HepG2 (cell line): Measurements from ENCODE around the gene TMEM61. TPM values are rescaled to one million over a fixed set of nuclear protein-coding genes. Genes with fewer than 3 reads are reported as not detected.

Source experiments
- ATAC-seq: fragments of 200-7000 bp; cut with Tn5 transposase; 3 replicates; pipeline ENCODE4 v1.9.1; 2020; ENCODE audit warnings: mild to moderate bottlenecking, moderate library complexity
- BruUV-seq: library from RNA; stranded (reverse); fragments of 400-500 nt; replicated peaks from 2 replicates; lab custom pipeline; 2021; lab: Mats Ljungman, UMichigan
- CTCF ChIA-PET: fragments of 300-600 bp; formaldehyde crosslinking; extraction: SDS; loops from one replicate; lab custom pipeline; 2021; ENCODE audit warnings: low total read pairs, inconsistent platforms, low intra/inter-chr PET ratio; lab: Yijun Ruan, JAX
- POLR2A ChIA-PET: fragments of 350-600 bp; sonication (Branson Sonifier 250); formaldehyde crosslinking; loops from one replicate; lab custom pipeline; 2020; ENCODE audit warnings: antibody characterized with exemption, inconsistent platforms; lab: Yijun Ruan, JAX
- DNase-seq: peaks from one replicate; pipeline ENCODE4 v3.0.0-alpha.2; 2015; ENCODE audit warnings: low spot score
- FAIRE-seq: peaks from 3 replicates; lab custom pipeline; 2011; peaks lifted over from hg19 to GRCh38; lab: Jason Lieb, UNC
- H2AFZ ChIP-seq: one replicate; pipeline ENCODE4 v1.6.1; 2011; ENCODE audit warnings: low read length, inconsistent platforms
- H3K27ac ChIP-seq: fragments of 300-600 bp; 3 replicates; pipeline ENCODE4 v1.8.0; 2011; ENCODE audit warnings: mixed run types, mild to moderate bottlenecking, mixed read lengths, low read length, inconsistent platforms; ENCODE audit not compliant: insufficient read depth; ENCODE audit errors: extremely low read length
- H3K27me3 ChIP-seq, 2 experiments: fragments of 200-600 bp in 1 of 2; 2 replicates in 1 of 2; 3 replicates in 1 of 2; pipeline versions ENCODE4 v1.6.0 to v1.8.0; 2011; ENCODE audit warnings: low read length in 2 of 2, mild to moderate bottlenecking in 2 of 2, moderate library complexity in 2 of 2, inconsistent platforms in 1 of 2; ENCODE audit not compliant: insufficient read depth in 2 of 2, control insufficient read depth in 1 of 2
- H3K36me3 ChIP-seq, 2 experiments: fragments of 200-600 bp in 1 of 2; replicated peaks in 1 of 2; 2 replicates in 1 of 2; 3 replicates in 1 of 2; pipeline versions ENCODE4 v1.5.1 to v1.8.0; 2011; ENCODE audit warnings: low read length in 2 of 2, inconsistent platforms in 1 of 2; ENCODE audit not compliant: insufficient read depth in 2 of 2, control insufficient read depth in 1 of 2
- H3K4me1 ChIP-seq: 2 replicates; pipeline ENCODE4 v1.5.1; 2012; ENCODE audit warnings: low read length, inconsistent platforms; ENCODE audit not compliant: insufficient read depth
- H3K4me2 ChIP-seq: 2 replicates; pipeline ENCODE4 v1.6.0; 2011; ENCODE audit warnings: low read depth, low read length, inconsistent platforms
- H3K4me3 ChIP-seq, 3 experiments: fragments of 200-600 bp in 1 of 3; sonication (generic), shearing (Covaris generic) in 1 of 3; replicated peaks in 1 of 3; 2 replicates each; pipeline ENCODE4 v1.5.1; 2011 to 2016; ENCODE audit warnings: low read length in 3 of 3, inconsistent platforms in 2 of 3, low read depth in 2 of 3, mild to moderate bottlenecking in 2 of 3, control low read depth in 1 of 3, mixed read lengths in 1 of 3; ENCODE audit not compliant: insufficient read depth in 1 of 3
- H3K79me2 ChIP-seq: one replicate; pipeline ENCODE4 v1.6.1; 2011; ENCODE audit warnings: low read length, inconsistent platforms; ENCODE audit not compliant: insufficient read depth
- H3K9ac ChIP-seq: 2 replicates; pipeline ENCODE4 v1.6.0; 2011; ENCODE audit warnings: mild to moderate bottlenecking, low read depth, low read length, inconsistent platforms; ENCODE audit not compliant: insufficient read depth
- H3K9me3 ChIP-seq: 2 replicates; pipeline ENCODE4 v1.5.1; 2012; ENCODE audit warnings: mild to moderate bottlenecking, low read length
- H4K20me1 ChIP-seq: 2 replicates; pipeline ENCODE4 v1.6.0; 2011; ENCODE audit warnings: inconsistent platforms, mild to moderate bottlenecking, low read length, moderate library complexity; ENCODE audit not compliant: insufficient read depth
- HBP1 ChIP-seq: IDR thresholded peaks from 2 replicates; pipeline ENCODE4 v1.6.1; 2016; ENCODE audit warnings: low read depth, control low read depth
- ZNF503 ChIP-seq: sonication (generic); formaldehyde crosslinking; IDR thresholded peaks from 2 replicates; pipeline ENCODE4 v1.4.0; 2020; ENCODE audit warnings: missing genetic modification reagents
- WGBS: methylation state at CpG from one replicate; pipeline ENCODE4 v1.1.6; 2017; ENCODE audit warnings: low lambda C conversion rate; 5-methylcytosine and 5-hydroxymethylcytosine counted together
- in situ Hi-C: cut with HindIII; loops from 2 replicates; pipeline ENCODE4 v1.10.0; 2017; ENCODE audit warnings: low pct_unique_long_range_greater_than_20kb; ENCODE audit not compliant: extremely low pct_ligation_motif_present
- intact Hi-C: fragments of 100-400 bp; cut with micrococcal nuclease; formaldehyde crosslinking; loops from one replicate; pipeline ENCODE4 v1.10.0; 2022; ENCODE audit not compliant: unreplicated experiment
- polyA plus RNA-seq, 8 experiments: library from polyadenylated mRNA; depleted of rRNA in 3 of 8; stranded (reverse) in 7 of 8; unstranded in 1 of 8; fragments of >200 nt; fragmentation: Illumina TruSeq in 4 of 8; extraction: Trizol in 4 of 8; gene quantifications; 2 replicates each; pipeline versions ENCODE4 v1.2.1 to v1.2.3, GENCODE V29; 2011 to 2016; ENCODE audit warnings: low read depth in 4 of 8, missing spikeins in 1 of 8, mixed read lengths in 1 of 8; ENCODE audit not compliant: insufficient read depth in 1 of 8
- total RNA-seq, 5 experiments: library from RNA; depleted of rRNA; stranded (reverse); fragments of >200 nt; fragmentation: Illumina TruSeq; extraction: Trizol; gene quantifications; 2 replicates each; pipeline ENCODE4 v1.2.3, GENCODE V29; 2016; ENCODE audit warnings: low read depth in 1 of 5

The TMEM61 gene
- total and polyA plus RNA-seq, 2 of the 13 experiments (the other 11 are each of a cell fraction or from before 2014, with no cell fraction given): not detected

- no TSS peak for BruUV-seq
- no peak overlapping the region for H2AFZ ChIP-seq
- H3K27ac ChIP-seq: no peak overlapping the region
- peaks cover 70% of the 10 kb centered on the region for H3K79me2 ChIP-seq
- ATAC-seq: no peak
- H3K27me3 ChIP-seq: no peaks in the 10 kb centered on the region
- H3K9ac ChIP-seq: peak overlapping the region; percentile 77; the same call in 1 of the 2 replicates
- peaks cover 46% of the 10 kb centered on the region for H4K20me1 ChIP-seq
- H3K4me1 ChIP-seq: peaks cover 71% of the 10 kb centered on the region
- no peaks in the 10 kb centered on the region for H3K9me3 ChIP-seq
- ChIA-PET POLR2A (interaction anchor here (1.6 kb wide), 1 partner anchor 8 kb away, joined by 5 read pairs; no protein-coding TSS in a partner anchor), CTCF (no interaction called here)
- peak overlapping the region in 2 of 3 experiments; percentile 69 to 87; a peak in 3 of 6 replicates for H3K4me3 ChIP-seq
- in situ Hi-C loops: no loop called here
- TF ChIP-seq ZNF503 (CRISPR knock-in tag): no peak
- no peak for TF ChIP-seq HBP1 (CRISPR knock-in tag)
- peak overlapping the region; percentile 94 for H3K4me2 ChIP-seq
- FAIRE-seq: no peak
- no peak for DNase-seq
- intact Hi-C loops: no loop called here
- H3K36me3 ChIP-seq: peaks cover 5 to 25% of the 10 kb centered on the region in 2 experiments
- WGBS: 76% methylated on average over 3 of the region's 3 CpGs
These were observed 61.2 kb downstream of the TMEM61 start for GRCh38 chr1:55041613-55042012.

Other genes starting within 250 kb of the TMEM61 start
- gene PARS2, start 216.1 kb upstream of the TMEM61 start, total RNA-seq (2016; rRNA removed; fragmentation: Illumina TruSeq; extraction: Trizol): 4.6 and 5.5 TPM in 2 replicates
- 2.4 and 3.2 TPM in 2 replicates for gene PARS2, start 216.1 kb upstream of the TMEM61 start, polyA plus RNA-seq (2011; rRNA removed)
- gene TTC22, start 179.3 kb upstream of the TMEM61 start, total RNA-seq (2016; rRNA removed; fragmentation: Illumina TruSeq; extraction: Trizol): not detected in 2 replicates
- not detected in 2 replicates for gene TTC22, start 179.3 kb upstream of the TMEM61 start, polyA plus RNA-seq (2011; rRNA removed)
- gene DHCR24, start 93.4 kb upstream of the TMEM61 start, total RNA-seq (2016; rRNA removed; fragmentation: Illumina TruSeq; extraction: Trizol): 250 and 448 TPM in 2 replicates
- 374 and 484 TPM in 2 replicates for gene DHCR24, start 93.4 kb upstream of the TMEM61 start, polyA plus RNA-seq (2011; rRNA removed)
- gene BSND, start 18.3 kb downstream of the TMEM61 start, total RNA-seq (2016; rRNA removed; fragmentation: Illumina TruSeq; extraction: Trizol): not detected in 2 replicates
- gene BSND, start 18.3 kb downstream of the TMEM61 start, polyA plus RNA-seq (2011; rRNA removed): 0.01 TPM in 1 of 2 replicates, not detected in the other
- 31.2 and 80.5 TPM in 2 replicates for gene PCSK9, start 58.9 kb downstream of the TMEM61 start, total RNA-seq (2016; rRNA removed; fragmentation: Illumina TruSeq; extraction: Trizol)
- 33.3 and 80.9 TPM in 2 replicates for gene PCSK9, start 58.9 kb downstream of the TMEM61 start, polyA plus RNA-seq (2011; rRNA removed)
- gene USP24, start 234.7 kb downstream of the TMEM61 start, total RNA-seq (2016; rRNA removed; fragmentation: Illumina TruSeq; extraction: Trizol): 47.6 and 59.5 TPM in 2 replicates
- 17.2 and 18.8 TPM in 2 replicates for gene USP24, start 234.7 kb downstream of the TMEM61 start, polyA plus RNA-seq (2011; rRNA removed)